SK-N-MC (cell line): ENCODE measurements around the gene ELAVL3.

Source experiments
- EZH2 ChIP-seq: fragments of 200-600 bp; sonication (generic); IDR thresholded peaks from one replicate; pipeline ENCODE4 v1.6.1; 2017; ENCODE audit warnings: antibody characterized with exemption
- FOXP2 ChIP-seq: optimal IDR thresholded peaks from 2 replicates; pipeline ENCODE3; 2011; ENCODE audit warnings: mild to moderate bottlenecking, moderate library complexity; ENCODE audit not compliant: insufficient read depth; ENCODE audit errors: extremely low read length, control extremely low read depth
- POLR2AphosphoS5 ChIP-seq: IDR thresholded peaks from 2 replicates; pipeline ENCODE4 v1.6.1; 2012; ENCODE audit warnings: mild to moderate bottlenecking, low read depth, low read length, borderline replicate concordance

GRCh38 chr19:11410682-11411081 is 70.2 kb downstream of the ELAVL3 start:
- TF ChIP-seq EZH2 (no peak), POLR2AphosphoS5 (no peak), FOXP2 (no peak)
